Measurements from ENCODE around the gene CDH23.
A peak's percentile ranks its signal among the peaks of the same experiment; 100 is the strongest.

CDH23 gene

DNA sequence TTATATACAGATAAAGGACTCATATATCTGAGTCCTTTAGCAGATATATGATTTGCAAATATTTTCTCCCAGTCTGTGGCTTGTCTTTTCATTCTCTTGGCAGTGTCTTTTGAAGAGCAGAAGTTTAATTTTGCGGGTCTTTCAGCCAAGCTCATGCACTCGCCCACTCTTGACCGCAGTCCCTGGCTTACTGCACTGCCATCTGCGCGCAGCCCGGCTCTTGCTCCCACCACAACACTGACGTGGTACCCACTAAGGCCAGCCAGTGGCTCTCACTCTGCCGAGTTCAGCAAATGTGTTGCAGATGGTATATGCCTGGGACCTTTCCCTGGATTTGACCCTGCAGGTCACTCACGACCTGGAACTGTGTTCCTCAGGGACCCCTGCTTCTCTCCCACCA lies 74.3 kb downstream of the CDH23 start:
- no peak for DNase-seq
- no peaks in the 10 kb centered on the region for H3K9me3 Mint-ChIP-seq
- H3K36me3 Mint-ChIP-seq (ENCODE audit: low read depth), result no peaks in the 10 kb centered on the region
- H3K27me3 Mint-ChIP-seq (ENCODE audit: low read depth, poor library complexity), result peaks cover 6% of the 10 kb centered on the region
- H3K27ac Mint-ChIP-seq, result no peak overlapping the region
- H3K4me1 Mint-ChIP-seq, result peaks cover 25% of the 10 kb centered on the region
- no peak overlapping the region for H3K4me3 Mint-ChIP-seq
- TF ChIP-seq, protein P1, sequence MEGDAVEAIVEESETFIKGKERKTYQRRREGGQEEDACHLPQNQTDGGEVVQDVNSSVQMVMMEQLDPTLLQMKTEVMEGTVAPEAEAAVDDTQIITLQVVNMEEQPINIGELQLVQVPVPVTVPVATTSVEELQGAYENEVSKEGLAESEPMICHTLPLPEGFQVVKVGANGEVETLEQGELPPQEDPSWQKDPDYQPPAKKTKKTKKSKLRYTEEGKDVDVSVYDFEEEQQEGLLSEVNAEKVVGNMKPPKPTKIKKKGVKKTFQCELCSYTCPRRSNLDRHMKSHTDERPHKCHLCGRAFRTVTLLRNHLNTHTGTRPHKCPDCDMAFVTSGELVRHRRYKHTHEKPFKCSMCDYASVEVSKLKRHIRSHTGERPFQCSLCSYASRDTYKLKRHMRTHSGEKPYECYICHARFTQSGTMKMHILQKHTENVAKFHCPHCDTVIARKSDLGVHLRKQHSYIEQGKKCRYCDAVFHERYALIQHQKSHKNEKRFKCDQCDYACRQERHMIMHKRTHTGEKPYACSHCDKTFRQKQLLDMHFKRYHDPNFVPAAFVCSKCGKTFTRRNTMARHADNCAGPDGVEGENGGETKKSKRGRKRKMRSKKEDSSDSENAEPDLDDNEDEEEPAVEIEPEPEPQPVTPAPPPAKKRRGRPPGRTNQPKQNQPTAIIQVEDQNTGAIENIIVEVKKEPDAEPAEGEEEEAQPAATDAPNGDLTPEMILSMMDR (IDR thresholded peaks at IDR 0.05), result no peak

DNA sequence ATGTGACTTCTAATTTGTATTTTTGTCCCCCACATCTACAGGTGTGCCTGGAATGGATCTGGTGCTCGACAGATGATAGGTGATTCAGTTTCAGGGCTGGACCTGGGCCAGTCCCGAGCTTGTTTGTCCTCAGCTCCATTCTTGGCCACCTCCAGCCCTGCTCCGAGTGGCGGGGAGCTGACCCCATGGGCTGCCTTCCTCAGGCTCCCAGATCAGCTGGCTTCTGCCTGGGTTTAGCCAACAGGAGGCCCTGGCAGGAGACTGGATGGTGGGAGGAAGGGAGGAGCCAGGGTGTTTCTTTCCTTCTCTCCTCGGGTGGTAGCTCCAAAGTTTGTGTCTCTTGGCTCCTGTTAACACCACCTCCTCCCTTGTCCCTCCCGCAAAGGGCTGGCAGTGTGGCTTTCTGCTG lies 75.2 kb downstream of the CDH23 start:
- Mint-ChIP-seq H3K27ac (peak overlapping the region; percentile 80), H3K36me3 (ENCODE audit: low read depth) (no peaks in the 10 kb centered on the region), H3K4me1 (peaks cover 25% of the 10 kb centered on the region), H3K9me3 (no peaks in the 10 kb centered on the region), H3K27me3 (ENCODE audit: low read depth, poor library complexity) (peaks cover 15% of the 10 kb centered on the region), H3K4me3 (no peak overlapping the region)
- DNase-seq, result no peak
- TF ChIP-seq, protein P1 (IDR thresholded peaks at IDR 0.05), result no peak

DNA sequence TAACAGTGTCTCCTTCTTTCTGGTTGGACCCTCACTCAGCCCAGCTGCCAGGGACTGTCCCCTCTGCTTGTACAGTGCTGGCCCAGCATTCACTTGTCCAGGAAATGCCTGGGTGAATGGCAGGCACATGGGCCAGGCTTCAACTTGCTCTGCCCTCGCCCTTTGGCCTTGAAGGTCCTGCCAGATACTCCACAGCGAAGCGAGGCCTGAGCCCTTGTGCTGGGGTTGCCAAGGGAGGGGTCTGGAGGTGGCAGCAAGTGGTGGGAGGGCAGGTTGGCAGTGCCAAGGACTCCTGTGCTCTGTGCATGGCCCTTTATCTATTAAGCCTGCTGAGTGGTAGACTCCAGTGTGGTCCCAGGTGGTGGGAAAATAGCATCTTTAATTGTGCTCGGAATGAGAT lies 75.7 kb downstream of the CDH23 start:
- H3K36me3 Mint-ChIP-seq (ENCODE audit: low read depth), result no peaks in the 10 kb centered on the region
- peak overlapping the region; percentile 80 for H3K27ac Mint-ChIP-seq
- DNase-seq, result no peak
- H3K27me3 Mint-ChIP-seq (ENCODE audit: low read depth, poor library complexity), result peaks cover 19% of the 10 kb centered on the region
- H3K9me3 Mint-ChIP-seq, result no peaks in the 10 kb centered on the region
- no peak overlapping the region for H3K4me3 Mint-ChIP-seq
- H3K4me1 Mint-ChIP-seq, result peaks cover 25% of the 10 kb centered on the region
- TF ChIP-seq, protein P1 (IDR thresholded peaks at IDR 0.05), result no peak

DNA sequence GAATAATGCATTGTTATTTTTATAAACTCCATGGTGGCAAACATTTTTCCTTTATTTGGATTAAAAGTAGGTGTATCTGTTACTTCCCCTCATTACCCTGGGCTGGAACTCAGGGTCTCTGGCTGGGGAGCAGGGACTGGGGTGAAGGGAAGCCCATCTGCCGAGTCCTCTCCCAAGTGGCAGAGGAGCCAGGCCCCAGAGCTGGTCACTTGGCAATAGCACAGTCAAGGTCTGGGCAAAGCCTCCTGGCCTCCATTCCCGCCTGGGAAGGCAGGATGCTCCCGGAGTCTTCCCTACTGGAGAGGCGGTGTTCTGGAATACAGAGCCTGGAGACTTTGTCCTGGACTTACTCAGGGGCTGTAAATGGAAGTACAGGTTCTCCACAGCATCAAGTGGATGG lies 76.2 kb downstream of the CDH23 start:
- peaks cover 23% of the 10 kb centered on the region for H3K27me3 Mint-ChIP-seq (ENCODE audit: low read depth, poor library complexity)
- no peak overlapping the region for H3K27ac Mint-ChIP-seq
- TF ChIP-seq, protein P1 (IDR thresholded peaks at IDR 0.05), result no peak
- no peaks in the 10 kb centered on the region for H3K9me3 Mint-ChIP-seq
- H3K36me3 Mint-ChIP-seq (ENCODE audit: low read depth), result no peaks in the 10 kb centered on the region
- no peak overlapping the region for H3K4me3 Mint-ChIP-seq
- peaks cover 25% of the 10 kb centered on the region for H3K4me1 Mint-ChIP-seq
- no peak for DNase-seq

DNA sequence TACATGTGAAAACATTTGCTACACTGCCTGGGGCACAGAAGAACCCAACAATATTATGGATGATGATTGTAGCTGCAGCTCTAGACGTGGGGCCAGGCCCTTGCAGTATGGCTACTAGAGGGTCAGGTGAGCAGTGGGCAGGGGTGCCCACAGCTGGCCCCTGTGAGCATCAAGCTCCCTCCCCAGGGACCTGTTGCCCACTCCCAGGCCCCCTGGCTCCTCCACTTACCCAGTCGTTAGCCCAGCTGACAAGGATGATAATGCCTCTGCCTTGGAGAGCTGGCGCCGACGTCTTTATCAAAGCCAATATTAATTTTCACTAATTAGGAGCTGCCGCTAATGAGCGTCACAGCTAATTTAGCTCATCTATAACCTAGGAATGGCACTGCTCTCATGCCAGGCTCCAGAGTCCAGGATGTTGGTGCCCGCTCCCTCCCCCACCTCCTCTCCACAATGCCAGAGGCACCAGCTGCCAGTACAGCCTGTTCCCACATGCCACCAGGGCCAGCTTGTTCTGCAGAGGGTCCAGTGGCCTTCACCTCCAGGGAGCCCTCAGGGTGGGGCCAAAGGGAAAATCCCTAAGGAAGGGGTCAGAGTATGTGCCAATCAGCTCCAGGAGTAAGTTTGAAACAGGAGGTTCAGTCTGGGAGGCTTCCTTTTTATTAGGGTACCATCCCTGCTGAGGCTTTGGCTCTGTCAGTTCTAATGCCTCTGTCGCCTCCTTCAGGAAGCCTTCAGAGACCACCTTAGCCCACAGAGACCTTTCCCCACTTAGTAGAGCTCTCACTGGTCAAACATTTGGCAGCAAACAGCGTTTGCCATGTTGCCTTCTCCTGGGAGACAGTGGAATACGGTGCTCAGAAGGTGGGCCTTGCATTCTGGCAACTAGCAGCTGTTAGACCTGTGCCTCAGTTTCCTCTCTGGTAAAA lies 77.2 kb downstream of the CDH23 start:
- no peak overlapping the region for H3K27ac Mint-ChIP-seq
- peaks cover 25% of the 10 kb centered on the region for H3K4me1 Mint-ChIP-seq
- no peaks in the 10 kb centered on the region for H3K36me3 Mint-ChIP-seq (ENCODE audit: low read depth)
- TF ChIP-seq, protein P1 (IDR thresholded peaks at IDR 0.05), result no peak
- peaks cover 23% of the 10 kb centered on the region for H3K27me3 Mint-ChIP-seq (ENCODE audit: low read depth, poor library complexity)
- H3K4me3 Mint-ChIP-seq, result no peak overlapping the region
- DNase-seq, result no peak
- H3K9me3 Mint-ChIP-seq, result no peaks in the 10 kb centered on the region
